GM03348 (cell line): ENCODE measurements around the gene SERINC4.
"Not testable (repeated sequence)": the region's sequence is repeated elsewhere in the genome, so short reads cannot be mapped to it uniquely, and the experiment has no call there.

Experiments used
- DNase-seq: peaks from one replicate; pipeline ENCODE4 v3.0.0; 2012; ENCODE audit warnings: low spot score

Gene SERINC4

GRCh38 chr15:43749690-43750345 is 50.2 kb downstream of the SERINC4 start:
- no peak for DNase-seq

- DNase-seq = peak; percentile 31
Observed at GRCh38 chr15:43748376-43748775, 51.6 kb downstream of the SERINC4 start.

GRCh38 chr15:43746903-43747309 is 53.1 kb downstream of the SERINC4 start:
- DNase-seq = not testable (repeated sequence)

- DNase-seq = peak; percentile 98
Observed at GRCh38 chr15:43746245-43746902, 53.6 kb downstream of the SERINC4 start, which contains the start of gene PDIA3. TSS of gene PDIA3 (plus strand) at chr15:43746438. CDS start at chr15:43746540, 102 bp downstream.
